Breast epithelium (tissue), 4 donors: ENCODE measurements around the gene RYR3. TPM values are rescaled to one million over a fixed set of nuclear protein-coding genes. Genes with fewer than 3 reads are reported as not detected.

Experiments used
- DNase-seq, 2 donors: peaks; one replicate each; pipeline ENCODE4 v3.0.0-alpha.2; 2019; ENCODE audit warnings: low spot score in 2 of 2
- H3K27ac ChIP-seq, 2 donors: fragments of 200-600 bp; sonication (generic) in 1 of 2; one replicate each; pipeline ENCODE4 v1.5.1; 2016 to 2019; ENCODE audit warnings: mild to moderate bottlenecking in 1 of 2
- H3K27me3 ChIP-seq, 2 donors: fragments of 200-600 bp; sonication (generic) in 1 of 2; one replicate each; pipeline versions ENCODE4 v1.5.1 to v1.6.0; 2017 to 2019; ENCODE audit warnings: control low read depth in 1 of 2, mild to moderate bottlenecking in 1 of 2
- H3K36me3 ChIP-seq: fragments of 200-600 bp; one replicate; pipeline ENCODE4 v1.5.1; 2019
- H3K4me1 ChIP-seq, 2 donors: fragments of 200-600 bp; sonication (generic); one replicate each; pipeline ENCODE4 v1.5.1; 2016 to 2019; ENCODE audit warnings: control low read depth in 1 of 2
- H3K4me3 ChIP-seq, 3 donors: fragments of 200-600 bp; sonication (generic); 1 replicate in 2 of 3; 2 replicates in 1 of 3; pipeline ENCODE4 v1.5.1; 2016 to 2019; ENCODE audit warnings: mild to moderate bottlenecking in 3 of 3, moderate library complexity in 2 of 3
- H3K9me3 ChIP-seq, 2 donors: fragments of 200-600 bp; sonication (generic) in 1 of 2; one replicate each; pipeline ENCODE4 v1.5.1; 2016 to 2019; ENCODE audit warnings: control low read depth in 1 of 2
- POLR2A ChIP-seq: fragments of 450-650 bp; IDR thresholded peaks from one replicate; pipeline ENCODE4 v1.6.1; 2016; ENCODE audit warnings: antibody characterized with exemption, mild to moderate bottlenecking, moderate library complexity
- POLR2AphosphoS5 ChIP-seq, 3 donors: sonication (generic); formaldehyde crosslinking; IDR thresholded peaks; one replicate each; pipeline ENCODE4 v1.6.1; 2017; ENCODE audit warnings: antibody characterized with exemption in 3 of 3
- intact Hi-C: fragments of 100-400 bp; cut with DNase I; formaldehyde crosslinking; loops from one replicate; pipeline ENCODE4 v1.15.1; 2023; ENCODE audit warnings: low total_unique reads
- total RNA-seq, 3 donors: library from RNA; depleted of rRNA; stranded (reverse); fragments of >200 nt; gene quantifications; one replicate each; pipeline ENCODE4 v1.1.0, GENCODE V29; 2016
- TF ChIP-seq, protein P1 (sequence below), 3 donors: fragments of 450-650 bp; IDR thresholded peaks; one replicate each; pipeline ENCODE4 v1.5.1; 2016 to 2017; ENCODE audit warnings: antibody characterized with exemption in 3 of 3, mild to moderate bottlenecking in 3 of 3, moderate library complexity in 3 of 3

The RYR3 gene
- total RNA-seq, 3 donors from 2014 or later, result 1.8 to 4.2 (median 2.6) TPM

GRCh38 chr15:33913459-33913858, 602.7 kb downstream of the RYR3 start:
- Histone ChIP-seq H3K27ac (no peak overlapping the region), H3K9me3 (no peaks in the 10 kb centered on the region), H3K36me3 (no peaks in the 10 kb centered on the region), H3K27me3 (no peaks in the 10 kb centered on the region), H3K4me1 (no peaks in the 10 kb centered on the region), H3K4me3 (no peak overlapping the region)
- intact Hi-C loops, result no loop called here
- TF ChIP-seq POLR2A (no peak), POLR2AphosphoS5 (IDR thresholded peaks at IDR 0.05) (no peak)
- TF ChIP-seq, protein P1, sequence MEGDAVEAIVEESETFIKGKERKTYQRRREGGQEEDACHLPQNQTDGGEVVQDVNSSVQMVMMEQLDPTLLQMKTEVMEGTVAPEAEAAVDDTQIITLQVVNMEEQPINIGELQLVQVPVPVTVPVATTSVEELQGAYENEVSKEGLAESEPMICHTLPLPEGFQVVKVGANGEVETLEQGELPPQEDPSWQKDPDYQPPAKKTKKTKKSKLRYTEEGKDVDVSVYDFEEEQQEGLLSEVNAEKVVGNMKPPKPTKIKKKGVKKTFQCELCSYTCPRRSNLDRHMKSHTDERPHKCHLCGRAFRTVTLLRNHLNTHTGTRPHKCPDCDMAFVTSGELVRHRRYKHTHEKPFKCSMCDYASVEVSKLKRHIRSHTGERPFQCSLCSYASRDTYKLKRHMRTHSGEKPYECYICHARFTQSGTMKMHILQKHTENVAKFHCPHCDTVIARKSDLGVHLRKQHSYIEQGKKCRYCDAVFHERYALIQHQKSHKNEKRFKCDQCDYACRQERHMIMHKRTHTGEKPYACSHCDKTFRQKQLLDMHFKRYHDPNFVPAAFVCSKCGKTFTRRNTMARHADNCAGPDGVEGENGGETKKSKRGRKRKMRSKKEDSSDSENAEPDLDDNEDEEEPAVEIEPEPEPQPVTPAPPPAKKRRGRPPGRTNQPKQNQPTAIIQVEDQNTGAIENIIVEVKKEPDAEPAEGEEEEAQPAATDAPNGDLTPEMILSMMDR (IDR thresholded peaks at IDR 0.05), result no peak
- no peak for DNase-seq

Other genes with a start within 250 kb of the RYR3 start
- 10 to 100 TPM; 33.1 to 56.8 (median 50.7) TPM for gene FMN1, start 116.3 kb upstream of the RYR3 start, total RNA-seq